Stimulated activated CD8-positive, alpha-beta memory T cell treated with anti-CD3 and anti-CD28 coated beads, Interleukin-15, amount 100 ng/mL, for 1 hour (primary cell): ENCODE results near the gene PYGB.

ENCODE experiments used
- DNase-seq: peaks from one replicate; pipeline ENCODE4 v3.0.0-alpha.2; 2020; ENCODE audit warnings: low read depth

Gene PYGB

DNA sequence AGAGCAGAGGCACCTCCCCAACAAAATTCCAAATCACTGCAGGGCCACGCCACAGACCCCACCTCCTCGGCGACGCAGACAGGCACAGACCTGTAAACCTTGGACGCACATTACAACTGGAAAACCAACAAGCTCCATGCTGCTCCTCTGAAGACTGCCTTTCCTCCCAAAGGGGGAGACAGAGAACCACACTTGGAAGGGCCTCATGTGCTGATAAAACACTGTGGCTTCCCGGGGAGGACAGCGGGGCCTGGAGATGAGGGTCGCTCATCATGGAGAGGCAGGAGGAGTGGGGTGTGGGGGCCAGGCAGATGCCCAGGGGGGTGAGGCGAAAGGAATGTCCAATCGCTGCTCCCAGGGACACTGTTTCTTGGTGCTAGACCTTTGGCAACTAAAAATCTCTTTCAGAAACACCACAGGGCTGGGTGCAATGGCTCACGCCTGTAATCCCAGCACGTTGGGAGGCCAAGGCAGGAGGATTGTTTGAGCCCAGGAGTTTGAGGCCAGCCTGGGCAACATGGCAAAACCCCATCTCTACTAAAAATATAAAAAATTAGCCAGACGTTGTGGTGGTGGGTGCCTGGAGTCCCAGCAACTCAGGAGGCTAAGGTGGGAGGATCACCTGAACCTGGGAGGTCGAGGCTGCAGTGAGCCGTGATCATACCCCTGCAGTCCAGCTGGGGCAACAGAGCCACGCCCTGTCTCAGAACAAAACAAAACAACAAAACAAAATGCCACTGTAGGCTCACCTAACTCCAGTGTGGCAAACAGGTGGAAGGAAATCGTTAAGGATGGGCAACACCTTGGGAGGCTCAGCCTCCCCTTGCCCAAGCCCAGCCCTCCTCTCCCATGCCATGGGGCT, 88.9 kb downstream of the PYGB start:
- no peak for DNase-seq

DNA sequence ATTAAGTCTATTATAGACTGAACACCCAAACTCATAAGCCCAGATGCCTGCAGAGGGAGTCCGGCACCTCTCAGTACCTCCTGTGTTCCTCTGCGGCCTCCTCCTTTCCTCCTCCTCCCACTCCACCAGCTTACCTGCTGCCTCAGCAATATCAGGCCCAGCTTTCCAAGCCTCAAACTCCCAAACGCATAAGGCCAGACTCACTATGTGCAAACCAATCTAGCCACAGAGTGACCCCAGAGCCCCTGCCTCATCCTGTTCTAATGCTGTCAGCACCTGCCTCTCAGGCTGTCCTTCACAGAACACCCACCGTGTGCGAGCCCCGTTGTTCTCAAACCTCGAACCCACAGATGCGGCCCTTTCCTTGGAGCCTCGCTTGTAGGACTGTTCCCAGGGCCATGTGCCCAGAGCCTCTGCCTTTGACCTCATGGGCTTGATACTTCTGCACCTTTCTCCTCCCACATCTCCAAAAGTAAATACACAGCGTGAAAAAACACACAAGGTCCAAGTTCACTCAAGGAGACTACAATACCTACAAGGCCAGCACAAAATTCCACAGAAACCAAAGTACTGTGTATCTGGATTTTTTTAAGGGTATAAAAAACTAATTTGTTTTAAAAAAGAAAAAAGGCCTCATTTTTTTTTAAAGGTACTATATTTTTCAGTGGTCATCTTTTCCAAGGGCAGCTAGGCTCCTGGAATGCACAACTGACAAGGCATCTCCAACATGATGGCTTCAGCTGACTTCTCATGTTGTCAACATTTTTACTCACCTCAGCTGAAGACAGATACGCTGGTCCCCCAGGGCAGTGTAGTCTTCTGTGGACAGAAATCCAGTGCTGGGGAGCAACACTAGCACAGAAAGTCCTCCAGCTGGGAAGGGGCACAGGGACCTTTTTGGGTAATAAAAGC, 90.5 kb downstream of the PYGB start:
- DNase-seq = no peak

DNA sequence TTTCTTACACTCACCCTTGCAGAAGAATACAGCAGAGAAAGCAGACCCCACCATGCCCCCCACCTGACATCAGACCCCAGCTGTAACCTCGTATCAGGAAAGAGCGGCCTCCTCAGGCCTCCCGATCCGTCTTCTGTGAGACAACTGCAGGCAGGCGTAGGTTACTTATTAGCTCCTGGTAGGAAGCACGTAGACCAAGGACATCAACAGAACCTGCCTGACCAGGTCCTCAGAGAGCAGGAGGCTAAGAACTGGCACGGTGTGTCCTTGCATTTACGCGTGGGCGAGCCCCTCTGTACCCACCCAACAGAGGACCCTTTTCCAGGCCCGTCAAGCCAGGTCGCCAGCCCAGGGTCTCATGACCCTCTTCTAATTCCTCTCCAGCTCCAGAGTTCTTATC, 91.7 kb downstream of the PYGB start:
- no peak for DNase-seq

DNA sequence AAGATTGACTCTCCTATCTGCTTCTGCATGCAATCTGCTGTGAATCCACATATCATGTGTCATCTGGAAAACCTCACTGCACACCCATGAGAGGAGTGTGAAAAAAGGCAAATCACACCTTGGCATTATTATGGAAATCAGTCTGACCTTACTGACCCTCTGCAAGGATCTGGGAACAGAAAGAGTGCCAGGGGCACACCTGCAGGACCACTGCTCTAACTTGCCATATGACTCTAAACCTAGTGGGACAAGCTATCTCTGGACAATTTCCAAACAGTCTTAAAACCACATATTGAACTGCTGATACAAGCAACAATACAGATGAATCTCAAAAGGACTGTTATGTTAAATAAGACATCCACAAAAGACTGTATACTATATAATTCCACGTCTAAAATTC, 92.5 kb downstream of the PYGB start:
- no peak for DNase-seq

DNA sequence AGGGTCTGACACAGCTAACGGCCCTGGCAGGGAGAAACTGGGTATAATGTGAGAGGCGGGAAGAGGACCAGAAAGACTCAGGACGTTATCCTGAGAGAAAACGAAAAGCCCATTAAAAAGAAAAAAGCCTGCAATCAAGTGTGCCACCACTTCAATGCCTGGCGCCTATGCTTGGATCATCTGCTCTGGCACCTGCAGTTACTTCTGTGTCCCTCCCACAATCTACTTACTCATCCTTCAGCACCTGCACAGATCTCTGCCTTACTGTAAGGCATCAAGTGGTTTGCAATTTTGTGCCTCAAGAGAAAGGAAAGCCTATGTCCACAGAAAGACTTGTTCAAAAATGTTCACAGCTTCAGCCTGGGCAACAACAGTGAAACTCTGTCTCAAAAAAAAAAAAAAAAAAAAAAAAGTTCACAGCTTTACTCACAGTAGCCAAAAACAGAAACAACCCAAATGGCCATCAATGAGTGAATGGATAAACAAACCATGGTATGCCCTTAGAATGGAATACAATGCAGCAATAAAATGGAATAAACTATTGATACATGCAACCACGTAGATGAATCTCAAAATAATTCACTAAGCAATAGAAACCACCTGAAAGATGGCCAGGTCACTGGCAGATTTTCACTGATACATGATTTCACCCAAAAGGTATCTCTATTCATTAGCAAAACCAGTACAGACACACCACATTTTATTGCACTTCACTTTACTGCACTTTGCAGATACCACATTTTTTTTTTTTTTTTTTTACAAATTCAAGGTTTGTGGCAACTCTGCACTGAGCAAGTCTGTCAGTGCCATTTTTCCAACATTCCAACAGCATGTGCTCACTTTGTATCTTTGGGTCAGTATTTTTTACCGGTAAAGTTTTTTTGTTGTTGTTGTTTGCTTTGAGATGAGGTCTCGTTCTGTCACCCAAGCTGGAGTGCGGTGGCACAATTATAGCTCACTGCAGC, 94.1 kb downstream of the PYGB start:
- DNase-seq = no peak

DNA sequence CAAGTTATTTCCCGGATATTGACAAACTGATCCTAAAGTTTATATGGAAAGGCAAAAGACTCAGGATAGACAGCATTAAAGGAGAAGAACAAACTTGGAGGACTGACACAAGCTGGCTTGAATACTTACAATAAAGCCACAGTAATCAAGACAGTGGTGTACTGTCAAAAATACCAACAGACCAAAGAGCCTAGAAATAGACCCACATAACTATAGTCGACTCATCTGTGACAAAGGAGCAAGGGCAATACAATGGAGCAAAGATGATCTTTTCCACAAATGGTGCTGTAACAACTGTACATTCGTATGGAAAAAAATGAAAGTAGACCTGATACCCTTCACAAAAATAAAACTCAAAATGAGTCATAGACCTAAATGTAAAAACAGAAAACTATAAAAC, 96.7 kb downstream of the PYGB start:
- no peak for DNase-seq

DNA sequence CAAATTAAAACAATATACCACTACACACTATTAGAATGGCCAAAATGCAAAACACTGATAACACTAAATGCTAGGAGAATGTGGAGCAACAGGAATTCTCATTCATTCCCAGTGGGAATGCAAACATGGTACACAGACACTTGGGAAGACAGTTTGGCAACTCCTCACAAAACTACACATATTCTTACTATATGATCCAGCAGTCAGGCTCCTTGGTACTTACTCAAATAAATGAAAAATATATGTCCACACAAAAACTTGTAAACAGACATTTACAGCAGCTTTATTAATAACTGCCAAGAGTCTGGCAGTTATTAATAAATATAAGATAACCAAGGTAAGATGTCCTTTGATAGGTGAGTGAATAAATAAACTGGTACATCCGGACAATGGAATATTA, 97.8 kb downstream of the PYGB start:
- DNase-seq = no peak

DNA sequence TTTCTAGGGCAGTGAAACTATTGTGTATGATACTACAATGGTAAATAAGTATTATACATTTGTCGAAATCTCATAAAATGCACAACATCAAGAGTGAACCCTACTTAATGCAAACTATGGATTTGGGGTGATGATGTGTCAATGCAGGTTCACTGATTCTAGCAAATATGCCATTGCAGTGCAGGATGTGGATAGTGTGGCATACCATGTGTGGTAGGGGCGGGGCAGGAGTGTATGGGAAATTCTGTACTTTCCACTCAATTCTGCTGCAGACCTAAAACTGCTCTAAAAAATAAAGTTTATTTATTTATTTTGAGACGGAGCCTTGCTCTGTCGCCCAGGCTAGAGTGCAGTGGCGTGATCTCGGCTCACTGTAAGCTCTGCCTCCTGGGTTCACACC, 98.5 kb downstream of the PYGB start:
- no peak for DNase-seq
